Measurements from ENCODE around the gene TCF20. TPM values are rescaled to one million over a fixed set of nuclear protein-coding genes. Genes with fewer than 3 reads are reported as not detected.

TCF20 gene
- total and polyA plus RNA-seq, 2 donors (not counting 1 experiment from before 2014, with no cell fraction given), result 16.4 to 81.3 TPM

DNA sequence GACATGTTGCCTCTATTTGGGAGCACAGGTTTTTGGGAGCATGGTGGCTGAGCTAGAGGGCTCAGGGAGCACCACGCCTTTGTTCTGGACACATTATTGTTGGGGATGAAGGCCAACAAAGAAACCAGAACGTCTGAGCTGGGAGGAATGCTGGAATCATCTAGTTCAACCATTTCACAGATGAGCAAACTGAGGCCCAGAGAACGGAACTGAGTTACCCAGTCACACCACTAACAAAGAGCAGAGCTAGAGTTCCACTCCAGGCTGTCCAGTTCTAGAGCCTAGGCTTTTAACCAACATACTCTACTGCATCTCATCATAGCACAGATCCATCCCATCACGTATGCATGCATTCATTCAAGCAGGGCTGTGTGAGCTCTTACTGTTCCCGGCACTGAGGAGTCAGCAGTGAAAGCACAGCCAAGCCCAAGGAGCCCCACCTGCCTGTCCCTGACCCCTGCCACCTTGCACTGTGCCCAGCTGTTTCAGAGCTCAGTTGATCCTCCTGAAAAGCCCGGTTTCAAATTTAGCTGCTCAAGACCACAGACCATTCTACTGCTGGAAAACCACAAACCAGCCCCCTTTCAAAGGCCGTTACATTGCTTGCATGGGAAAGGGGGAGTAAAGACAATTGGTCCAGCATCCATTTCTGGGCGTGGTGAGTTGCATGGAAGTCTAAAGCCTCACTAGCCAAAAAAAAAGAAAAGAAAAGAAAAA lies 16.9 kb upstream of the TCF20 start:
- ATAC-seq (ENCODE audit: low read depth), result no peak
- H3K36me3 ChIP-seq (replicated peaks in 1 of 2; ENCODE audit: control extremely low read depth in 1 of 2, control insufficient read depth in 1 of 2, extremely low read depth in 1 of 2, insufficient read depth in 2 of 2, low read length in 1 of 2), result no peaks in the 10 kb centered on the region
- H2AFZ ChIP-seq (ENCODE audit: insufficient read depth, low read depth, low read length, poor library complexity, severe bottlenecking), result no peak overlapping the region
- H4K20me1 ChIP-seq (ENCODE audit: control insufficient read depth, insufficient read depth, low read length, poor library complexity, severe bottlenecking), result peaks cover 20% of the 10 kb centered on the region
- intact Hi-C loops (cut with micrococcal nuclease), result no loop called here
- no peak for TF ChIP-seq EZH2 (IDR thresholded peaks at IDR 0.05; ENCODE audit: borderline replicate concordance, insufficient read depth, low read depth, low read length, poor library complexity, severe bottlenecking)
- TF ChIP-seq, protein P1, sequence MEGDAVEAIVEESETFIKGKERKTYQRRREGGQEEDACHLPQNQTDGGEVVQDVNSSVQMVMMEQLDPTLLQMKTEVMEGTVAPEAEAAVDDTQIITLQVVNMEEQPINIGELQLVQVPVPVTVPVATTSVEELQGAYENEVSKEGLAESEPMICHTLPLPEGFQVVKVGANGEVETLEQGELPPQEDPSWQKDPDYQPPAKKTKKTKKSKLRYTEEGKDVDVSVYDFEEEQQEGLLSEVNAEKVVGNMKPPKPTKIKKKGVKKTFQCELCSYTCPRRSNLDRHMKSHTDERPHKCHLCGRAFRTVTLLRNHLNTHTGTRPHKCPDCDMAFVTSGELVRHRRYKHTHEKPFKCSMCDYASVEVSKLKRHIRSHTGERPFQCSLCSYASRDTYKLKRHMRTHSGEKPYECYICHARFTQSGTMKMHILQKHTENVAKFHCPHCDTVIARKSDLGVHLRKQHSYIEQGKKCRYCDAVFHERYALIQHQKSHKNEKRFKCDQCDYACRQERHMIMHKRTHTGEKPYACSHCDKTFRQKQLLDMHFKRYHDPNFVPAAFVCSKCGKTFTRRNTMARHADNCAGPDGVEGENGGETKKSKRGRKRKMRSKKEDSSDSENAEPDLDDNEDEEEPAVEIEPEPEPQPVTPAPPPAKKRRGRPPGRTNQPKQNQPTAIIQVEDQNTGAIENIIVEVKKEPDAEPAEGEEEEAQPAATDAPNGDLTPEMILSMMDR (IDR thresholded peaks at IDR 0.05), result no peak
- no peak overlapping the region for H3K9ac ChIP-seq (ENCODE audit: low read length)
- Mint-ChIP-seq H3K27me3 (peaks cover 7% of the 10 kb centered on the region), H3K4me3 (no peak overlapping the region), H3K9me3 (ENCODE audit: insufficient read depth) (no peaks in the 10 kb centered on the region), H3K27ac (no peak overlapping the region), H3K4me1 (peaks cover 28% of the 10 kb centered on the region)
- H3K9me3 ChIP-seq (ENCODE audit: control extremely low read depth in 1 of 3, control insufficient read depth in 2 of 3, insufficient read depth in 1 of 3, low read length in 2 of 3), result peaks cover 0 to 5% (median 0%) of the 10 kb centered on the region in 3 donors
- peaks cover 11% of the 10 kb centered on the region for H3K79me2 ChIP-seq (ENCODE audit: control insufficient read depth, insufficient read depth, low read length)
- no peak overlapping the region for H3K27ac ChIP-seq (ENCODE audit: low read length in 2 of 2)
- ChIA-PET CTCF (interaction anchor here (1.1 to 1.3 kb wide), 3 partner anchors 10 to 151 kb away, joined by 3 to 4 read pairs (median 3); no protein-coding TSS in a partner anchor), POLR2A (no interaction called here)
- no peak overlapping the region for H3K4me3 ChIP-seq (ENCODE audit: control extremely low read depth in 1 of 5, extremely low read depth in 1 of 5, insufficient read depth in 1 of 5, low read depth in 2 of 5, low read length in 4 of 5)
- no peak for DNase-seq
- WGBS (ENCODE audit: insufficient coverage), result 57% methylated on average over 5 of the region's 8 CpGs
- no peak overlapping the region for H3K4me2 ChIP-seq (replicated peaks; ENCODE audit: low read depth, low read length, poor library complexity, severe bottlenecking)
- H3K4me1 ChIP-seq (ENCODE audit: control insufficient read depth in 2 of 2, insufficient read depth in 2 of 2, low read length in 2 of 2), result peaks cover 36 to 43% of the 10 kb centered on the region in 2 donors
- H3K27me3 ChIP-seq (replicated peaks in 1 of 4; ENCODE audit: control extremely low read depth in 1 of 4, control insufficient read depth in 3 of 4, insufficient read depth in 4 of 4, low read length in 3 of 4), result peaks cover 0 to 23% (median 12%) of the 10 kb centered on the region in 4 experiments

DNA sequence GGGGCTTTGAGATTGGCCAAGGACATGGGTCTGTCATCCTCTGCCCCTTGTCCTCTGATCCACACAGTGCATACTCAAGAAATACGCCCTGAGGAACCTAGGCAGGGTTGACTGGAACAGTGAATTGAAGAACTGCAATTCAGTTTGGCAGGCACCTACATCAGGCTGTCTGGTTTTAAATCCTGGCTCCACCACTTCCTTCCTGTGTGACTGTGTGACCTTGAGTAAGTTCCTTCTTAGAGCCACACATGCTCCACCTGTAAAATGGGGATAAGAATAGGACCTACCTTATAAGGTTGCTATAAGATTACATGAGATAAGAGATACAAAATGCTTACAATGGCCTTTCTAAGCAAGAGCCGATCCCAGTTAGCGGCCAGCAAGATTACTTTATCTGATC lies 15.8 kb upstream of the TCF20 start:
- peak overlapping the region; percentile 8 for H3K27ac Mint-ChIP-seq
- CTCF ChIA-PET, result no interaction called here
- 80% methylated on average over 3 of the region's 3 CpGs for WGBS (ENCODE audit: insufficient coverage)

More for the DNA sequence above, 15.8 kb upstream of the TCF20 start:
- intact Hi-C loops (cut with micrococcal nuclease), result no loop called here
- Histone ChIP-seq H3K4me3 (ENCODE audit: control extremely low read depth in 1 of 5, extremely low read depth in 1 of 5, insufficient read depth in 1 of 5, low read depth in 2 of 5, low read length in 4 of 5) (no peak overlapping the region), H3K79me2 (ENCODE audit: control insufficient read depth, insufficient read depth, low read length) (peaks cover 11% of the 10 kb centered on the region), H3K9me3 (ENCODE audit: control extremely low read depth in 1 of 3, control insufficient read depth in 2 of 3, insufficient read depth in 1 of 3, low read length in 2 of 3) (peaks cover 0 to 5% (median 0%) of the 10 kb centered on the region in 3 donors), H3K27me3 (replicated peaks in 1 of 4; ENCODE audit: control extremely low read depth in 1 of 4, control insufficient read depth in 3 of 4, insufficient read depth in 4 of 4, low read length in 3 of 4) (peaks cover 0 to 32% (median 14%) of the 10 kb centered on the region in 4 experiments), H4K20me1 (ENCODE audit: control insufficient read depth, insufficient read depth, low read length, poor library complexity, severe bottlenecking) (peaks cover 20% of the 10 kb centered on the region), H2AFZ (ENCODE audit: insufficient read depth, low read depth, low read length, poor library complexity, severe bottlenecking) (no peak overlapping the region), H3K27ac (ENCODE audit: low read length in 2 of 2) (no peak overlapping the region), H3K9ac (ENCODE audit: low read length) (peak overlapping the region; percentile 13), H3K4me2 (replicated peaks; ENCODE audit: low read depth, low read length, poor library complexity, severe bottlenecking) (peak overlapping the region; percentile 46), H3K4me1 (ENCODE audit: control insufficient read depth in 2 of 2, insufficient read depth in 2 of 2, low read length in 2 of 2) (peaks cover 36 to 43% of the 10 kb centered on the region in 2 donors), H3K36me3 (replicated peaks in 1 of 2; ENCODE audit: control extremely low read depth in 1 of 2, control insufficient read depth in 1 of 2, extremely low read depth in 1 of 2, insufficient read depth in 2 of 2, low read length in 1 of 2) (no peaks in the 10 kb centered on the region)
- Mint-ChIP-seq H3K9me3 (ENCODE audit: insufficient read depth) (no peaks in the 10 kb centered on the region), H3K27me3 (peaks cover 10% of the 10 kb centered on the region), H3K4me3 (no peak overlapping the region), H3K4me1 (peaks cover 28% of the 10 kb centered on the region)
- DNase-seq (no peak), ATAC-seq (ENCODE audit: low read depth) (no peak)
- POLR2A ChIA-PET, result no interaction called here
- no peak for TF ChIP-seq EZH2 (IDR thresholded peaks at IDR 0.05; ENCODE audit: borderline replicate concordance, insufficient read depth, low read depth, low read length, poor library complexity, severe bottlenecking)
- TF ChIP-seq, protein P1 (IDR thresholded peaks at IDR 0.05), result no peak

Data from B cell (primary cell).